ENCODE measurements around the gene APCDD1L. TPM values are rescaled to one million over a fixed set of nuclear protein-coding genes. Genes with fewer than 3 reads are reported as not detected.

APCDD1L gene
- 1 to 10 TPM in 2 of 4 donors, under 1 TPM in 1, not detected in 1; 0.59 to 2.1 (median 1.1) TPM for total RNA-seq

DNA sequence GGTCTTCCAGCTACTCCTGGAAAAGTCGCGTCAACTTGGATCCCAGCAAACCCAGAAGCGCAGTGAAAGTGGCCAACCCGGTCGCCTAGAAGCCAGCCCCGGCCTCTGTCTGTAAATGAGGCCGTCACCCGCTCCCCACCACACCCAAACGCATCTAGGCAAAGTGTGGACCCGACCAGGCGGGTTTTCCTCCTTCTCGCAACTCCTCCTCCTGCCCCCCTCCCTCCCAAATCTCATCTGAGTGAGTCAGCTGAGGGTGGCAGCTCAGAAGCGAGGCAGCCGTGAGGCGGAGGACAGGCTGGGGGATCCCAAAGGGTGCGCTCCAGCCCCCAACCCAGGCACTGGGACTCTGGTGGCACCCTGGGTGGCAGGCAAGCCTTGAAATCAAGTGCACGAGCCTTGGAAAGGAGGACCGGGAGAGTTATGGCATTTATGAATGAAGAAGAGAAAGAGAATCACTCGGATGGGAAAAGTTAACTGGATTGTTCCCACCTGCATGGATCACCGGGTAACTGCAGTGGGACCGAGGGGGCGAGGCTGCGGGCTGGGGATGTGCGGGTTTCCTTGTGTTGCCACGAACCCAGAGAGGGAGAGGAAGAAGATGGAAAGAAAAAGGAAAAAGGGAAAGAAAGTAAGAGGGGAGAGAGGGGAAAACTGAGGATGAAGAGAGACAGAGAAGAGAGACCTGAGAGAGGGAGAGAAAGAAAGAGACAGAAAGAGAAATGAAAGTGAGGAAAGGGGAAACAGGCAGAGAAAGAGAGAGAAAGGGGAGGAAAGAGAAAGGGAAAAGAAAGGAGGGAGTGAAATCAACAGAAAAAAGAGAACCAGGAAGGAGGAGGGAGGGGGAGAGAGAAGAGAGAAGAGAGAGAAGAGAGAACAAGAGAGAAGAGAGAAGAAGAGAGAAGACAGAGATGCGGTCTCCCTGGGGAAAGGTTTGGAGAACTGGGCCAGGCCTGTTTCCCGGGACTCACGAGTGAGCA, at the start of gene APCDD1L:
APCDD1L (minus strand) TSS at position 167 of the 980 bp plus-strand sequence. CDS start 692 bp downstream, outside the sequence.
- DNase-seq = peak in 1 of 2 donors; percentile 24
- H3K27me3 ChIP-seq = no peaks in the 10 kb centered on the region
- H3K27ac ChIP-seq = no peak within 1 kb of the TSS
- peak within 1 kb of the TSS; percentile 18 for H3K4me3 ChIP-seq
- peaks cover 0 to 5% of the 10 kb centered on the region in 2 donors for H3K4me1 ChIP-seq
- intact Hi-C loops (cut with DNase I; ENCODE audit: low total_unique reads) = no loop called here
- no peak for TF ChIP-seq POLR2A (IDR thresholded peaks at IDR 0.05)
- TF ChIP-seq, protein P1, sequence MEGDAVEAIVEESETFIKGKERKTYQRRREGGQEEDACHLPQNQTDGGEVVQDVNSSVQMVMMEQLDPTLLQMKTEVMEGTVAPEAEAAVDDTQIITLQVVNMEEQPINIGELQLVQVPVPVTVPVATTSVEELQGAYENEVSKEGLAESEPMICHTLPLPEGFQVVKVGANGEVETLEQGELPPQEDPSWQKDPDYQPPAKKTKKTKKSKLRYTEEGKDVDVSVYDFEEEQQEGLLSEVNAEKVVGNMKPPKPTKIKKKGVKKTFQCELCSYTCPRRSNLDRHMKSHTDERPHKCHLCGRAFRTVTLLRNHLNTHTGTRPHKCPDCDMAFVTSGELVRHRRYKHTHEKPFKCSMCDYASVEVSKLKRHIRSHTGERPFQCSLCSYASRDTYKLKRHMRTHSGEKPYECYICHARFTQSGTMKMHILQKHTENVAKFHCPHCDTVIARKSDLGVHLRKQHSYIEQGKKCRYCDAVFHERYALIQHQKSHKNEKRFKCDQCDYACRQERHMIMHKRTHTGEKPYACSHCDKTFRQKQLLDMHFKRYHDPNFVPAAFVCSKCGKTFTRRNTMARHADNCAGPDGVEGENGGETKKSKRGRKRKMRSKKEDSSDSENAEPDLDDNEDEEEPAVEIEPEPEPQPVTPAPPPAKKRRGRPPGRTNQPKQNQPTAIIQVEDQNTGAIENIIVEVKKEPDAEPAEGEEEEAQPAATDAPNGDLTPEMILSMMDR (IDR thresholded peaks at IDR 0.05) = no peak
- H3K9me3 ChIP-seq = no peaks in the 10 kb centered on the region
- no peaks in the 10 kb centered on the region for H3K36me3 ChIP-seq

DNA sequence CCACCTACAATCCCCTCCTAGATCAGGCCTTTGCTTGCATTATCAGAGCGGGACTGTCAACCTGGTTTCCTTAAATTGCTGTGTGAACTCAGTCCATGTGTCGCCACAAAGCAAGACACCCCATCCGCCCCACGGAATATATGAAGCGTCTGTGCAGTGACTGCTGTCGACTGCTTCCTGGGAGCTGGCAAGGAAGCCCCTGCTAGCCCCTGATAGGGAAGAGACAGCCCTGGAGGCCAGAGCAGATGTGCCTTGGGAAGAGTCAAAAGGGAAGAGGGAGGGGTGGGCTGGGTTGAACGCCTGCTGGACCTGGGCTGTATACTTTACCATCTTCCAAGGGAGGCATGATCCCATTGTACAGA, 44.1 kb upstream of the APCDD1L start:
- Histone ChIP-seq H3K27ac (no peak overlapping the region), H3K36me3 (no peaks in the 10 kb centered on the region), H3K9me3 (no peaks in the 10 kb centered on the region), H3K4me3 (no peak overlapping the region), H3K4me1 (no peaks in the 10 kb centered on the region), H3K27me3 (no peaks in the 10 kb centered on the region)
- DNase-seq = no peak
- intact Hi-C loops (cut with DNase I; ENCODE audit: low total_unique reads) = no loop called here
- no peak for TF ChIP-seq POLR2A (IDR thresholded peaks at IDR 0.05)
- TF ChIP-seq, protein P1 (IDR thresholded peaks at IDR 0.05) = no peak

DNA sequence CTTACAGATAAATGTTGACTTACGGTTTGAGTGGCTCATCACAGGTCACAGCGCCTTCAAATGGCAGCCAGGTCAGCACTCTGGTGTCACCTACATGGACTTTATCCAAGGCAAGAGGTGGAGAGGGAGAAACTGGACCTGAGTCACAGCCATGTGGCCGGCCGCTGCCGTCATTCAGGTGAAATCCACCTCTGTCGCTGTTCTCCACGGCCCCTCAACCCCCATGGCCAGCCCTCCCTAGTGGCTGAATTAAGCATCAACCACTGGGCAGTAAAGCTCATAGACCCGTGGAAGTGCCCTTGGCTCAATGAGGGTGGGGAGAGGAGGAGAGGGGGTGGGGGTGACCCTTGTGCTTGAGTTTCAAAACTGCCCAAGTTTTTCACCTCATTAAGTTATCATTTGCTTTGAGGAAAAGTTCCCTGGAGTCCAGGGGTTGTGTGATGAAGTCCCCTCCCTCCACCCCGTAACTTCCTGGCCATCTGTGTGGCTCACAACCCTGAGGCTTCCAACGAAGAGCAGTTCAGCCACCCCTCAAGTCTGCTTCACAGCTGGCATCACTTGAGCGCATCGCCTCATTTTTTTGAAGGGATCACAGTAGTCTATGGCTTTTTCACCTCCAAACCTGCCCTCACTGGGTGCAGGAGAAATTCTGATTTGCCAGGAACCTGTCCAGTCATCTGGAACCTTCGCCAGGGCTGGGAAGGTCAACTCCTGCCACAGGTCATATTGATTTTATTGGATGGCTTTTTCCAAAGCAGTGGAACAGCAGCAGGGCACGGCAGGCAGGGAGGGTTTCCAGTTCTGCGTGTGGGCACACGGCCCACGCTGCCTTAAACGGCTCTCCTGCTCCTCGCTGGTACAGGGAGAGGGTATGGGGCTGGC, 43.5 kb upstream of the APCDD1L start:
- no peaks in the 10 kb centered on the region for H3K36me3 ChIP-seq
- H3K9me3 ChIP-seq = no peaks in the 10 kb centered on the region
- no peaks in the 10 kb centered on the region for H3K4me1 ChIP-seq
- TF ChIP-seq POLR2A (IDR thresholded peaks at IDR 0.05) = no peak
- TF ChIP-seq, protein P1 (IDR thresholded peaks at IDR 0.05) = no peak
- DNase-seq = no peak
- no peaks in the 10 kb centered on the region for H3K27me3 ChIP-seq
- no peak overlapping the region for H3K27ac ChIP-seq
- intact Hi-C loops (cut with DNase I; ENCODE audit: low total_unique reads) = no loop called here
- H3K4me3 ChIP-seq = no peak overlapping the region

- no peak overlapping the region for H3K4me3 ChIP-seq
Measured at GRCh38 chr20:58557733-58558342, 42.6 kb upstream of the APCDD1L start.

More at GRCh38 chr20:58557733-58558342, 42.6 kb upstream of the APCDD1L start:
- no peaks in the 10 kb centered on the region for H3K9me3 ChIP-seq
- no peaks in the 10 kb centered on the region for H3K27me3 ChIP-seq
- H3K4me1 ChIP-seq = no peaks in the 10 kb centered on the region
- intact Hi-C loops (cut with DNase I; ENCODE audit: low total_unique reads) = no loop called here
- no peaks in the 10 kb centered on the region for H3K36me3 ChIP-seq
- no peak for DNase-seq
- H3K27ac ChIP-seq = no peak overlapping the region
- no peak for TF ChIP-seq POLR2A (IDR thresholded peaks at IDR 0.05)
- TF ChIP-seq, protein P1 (IDR thresholded peaks at IDR 0.05) = no peak

Data from uterus (tissue), 4 donors.